Choroid plexus epithelial cell (primary cell): Measurements from ENCODE around the gene ZNF18.

Experiments used
- DNase-seq: peaks from one replicate; pipeline ENCODE4 v3.0.0-alpha.2; 2010; ENCODE audit warnings: low read depth
- H3K4me3 ChIP-seq: 2 replicates; pipeline ENCODE4 v1.5.1; 2011; ENCODE audit warnings: low read depth, mild to moderate bottlenecking, control low read depth, low read length, moderate library complexity
- TF ChIP-seq, protein P1 (sequence below): conservative IDR thresholded peaks from 2 replicates; pipeline ENCODE4 v1.5.1; 2011; ENCODE audit warnings: low read depth, mild to moderate bottlenecking, control low read depth, inconsistent platforms, low read length, moderate library complexity

ZNF18 gene

DNA sequence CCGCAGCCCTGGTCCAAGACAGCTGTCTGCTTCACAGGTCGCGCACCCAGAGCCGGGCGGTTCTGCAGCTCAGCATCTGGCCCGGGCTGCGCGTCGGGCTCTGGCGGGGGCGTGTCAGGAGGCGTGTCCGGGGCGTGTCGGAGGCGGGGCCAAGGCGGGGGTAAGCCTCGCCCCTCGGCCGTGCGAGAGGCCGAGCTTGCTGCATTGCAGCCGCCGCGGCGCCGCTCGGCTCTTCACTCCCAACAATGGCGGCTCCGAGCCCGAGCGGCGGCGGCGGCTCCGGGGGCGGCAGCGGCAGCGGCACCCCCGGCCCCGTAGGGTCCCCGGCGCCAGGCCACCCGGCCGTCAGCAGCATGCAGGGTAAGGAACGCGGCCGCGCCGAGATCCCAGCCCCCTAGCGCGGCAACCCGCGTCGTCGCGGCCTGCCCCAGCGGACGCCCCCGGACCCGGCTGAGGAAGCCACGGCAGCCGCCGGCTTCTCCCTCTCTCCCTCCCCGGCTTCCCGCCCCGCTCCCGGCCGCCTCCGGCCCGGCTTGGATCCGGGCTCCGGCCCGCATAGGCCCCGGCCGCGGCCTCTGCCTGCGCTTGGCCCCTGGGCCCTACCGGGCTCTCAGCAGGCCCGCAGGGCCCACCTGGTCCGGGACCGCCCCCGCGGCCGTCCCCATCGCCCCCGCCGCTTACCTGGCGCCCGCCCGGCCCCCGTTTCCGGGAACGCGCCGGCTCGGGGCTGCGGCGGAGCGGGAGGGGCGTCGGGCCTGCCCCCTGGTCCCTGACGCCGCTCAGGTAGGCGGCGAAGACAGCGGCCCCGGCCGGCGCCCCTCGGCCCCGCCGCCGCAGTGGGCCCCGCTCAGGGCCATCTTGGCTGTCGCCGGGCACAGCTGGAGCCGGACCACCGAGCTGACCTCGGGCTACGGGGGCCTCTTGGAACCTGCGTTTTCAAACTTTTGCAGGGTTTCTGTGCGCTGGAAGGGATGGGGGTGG, 23.7 kb upstream of the ZNF18 start, which contains the start of gene MAP2K4:
Gene MAP2K4 (plus strand): TSS at position 236 of the 981 bp plus-strand sequence. CDS start 10 bp downstream, at position 246.
- peak; percentile 94 for DNase-seq
- TF ChIP-seq, protein P1, sequence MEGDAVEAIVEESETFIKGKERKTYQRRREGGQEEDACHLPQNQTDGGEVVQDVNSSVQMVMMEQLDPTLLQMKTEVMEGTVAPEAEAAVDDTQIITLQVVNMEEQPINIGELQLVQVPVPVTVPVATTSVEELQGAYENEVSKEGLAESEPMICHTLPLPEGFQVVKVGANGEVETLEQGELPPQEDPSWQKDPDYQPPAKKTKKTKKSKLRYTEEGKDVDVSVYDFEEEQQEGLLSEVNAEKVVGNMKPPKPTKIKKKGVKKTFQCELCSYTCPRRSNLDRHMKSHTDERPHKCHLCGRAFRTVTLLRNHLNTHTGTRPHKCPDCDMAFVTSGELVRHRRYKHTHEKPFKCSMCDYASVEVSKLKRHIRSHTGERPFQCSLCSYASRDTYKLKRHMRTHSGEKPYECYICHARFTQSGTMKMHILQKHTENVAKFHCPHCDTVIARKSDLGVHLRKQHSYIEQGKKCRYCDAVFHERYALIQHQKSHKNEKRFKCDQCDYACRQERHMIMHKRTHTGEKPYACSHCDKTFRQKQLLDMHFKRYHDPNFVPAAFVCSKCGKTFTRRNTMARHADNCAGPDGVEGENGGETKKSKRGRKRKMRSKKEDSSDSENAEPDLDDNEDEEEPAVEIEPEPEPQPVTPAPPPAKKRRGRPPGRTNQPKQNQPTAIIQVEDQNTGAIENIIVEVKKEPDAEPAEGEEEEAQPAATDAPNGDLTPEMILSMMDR: no peak
- H3K4me3 ChIP-seq: peak within 1 kb of the TSS; percentile 69

DNA sequence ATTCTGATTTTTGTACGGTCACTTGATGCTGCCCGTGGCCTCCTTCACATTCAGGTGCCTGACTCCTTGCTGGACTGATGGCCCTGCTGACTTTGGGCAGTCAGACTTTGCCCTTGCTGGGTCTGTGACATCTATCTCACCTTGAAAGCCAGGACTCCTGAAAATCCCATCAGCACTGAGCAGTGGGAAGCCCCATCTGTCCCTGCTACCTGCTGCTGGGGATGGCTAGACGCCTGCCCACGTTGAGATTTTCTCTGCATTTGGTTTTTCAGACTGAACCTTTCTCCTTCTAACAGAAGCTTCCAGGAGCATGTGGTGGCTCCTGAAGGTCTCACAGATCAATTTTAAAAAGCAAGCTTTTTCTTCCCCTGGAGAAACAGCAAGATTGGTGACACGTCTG, 10.2 kb upstream of the ZNF18 start:
- H3K4me3 ChIP-seq: no peak overlapping the region
- no peak for DNase-seq
- TF ChIP-seq, protein P1: no peak

DNA sequence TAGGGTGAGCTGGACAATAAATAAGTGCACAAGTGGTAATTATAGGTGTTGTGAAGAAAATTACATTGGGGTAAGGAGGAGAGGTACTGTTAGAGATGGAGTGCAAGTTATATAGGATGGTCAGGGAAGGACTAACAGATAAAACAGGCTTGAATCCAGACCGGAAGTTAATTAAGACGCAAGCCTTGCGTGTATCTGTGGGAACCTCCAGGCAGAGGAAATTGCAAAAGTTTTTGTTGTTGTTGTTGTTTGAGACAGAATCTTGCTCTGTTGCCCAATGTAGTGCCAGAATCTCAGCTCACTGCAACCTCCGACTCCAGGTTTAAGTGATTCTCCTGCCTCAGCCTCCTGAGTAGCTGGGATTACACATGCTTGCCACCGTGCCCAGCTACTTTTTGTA, 2.4 kb upstream of the ZNF18 start:
- H3K4me3 ChIP-seq: no peak overlapping the region
- DNase-seq: no peak
- TF ChIP-seq, protein P1: no peak

DNA sequence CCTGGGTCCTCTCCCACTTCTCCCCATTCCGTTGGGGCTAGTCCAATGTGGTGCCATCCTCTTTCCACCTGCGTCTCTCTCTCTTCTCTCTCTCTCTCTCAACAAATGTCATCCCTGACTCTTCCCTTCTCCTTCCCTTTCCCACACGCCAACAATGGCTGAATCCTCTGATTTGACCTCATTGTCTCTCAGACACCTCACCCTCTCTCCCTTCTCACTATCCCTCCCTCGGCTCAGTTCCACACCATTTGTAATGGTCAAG, 628 bp upstream of the ZNF18 start:
- TF ChIP-seq, protein P1: no peak
- no peak for DNase-seq
- peak overlapping the region; percentile 95 for H3K4me3 ChIP-seq

DNA sequence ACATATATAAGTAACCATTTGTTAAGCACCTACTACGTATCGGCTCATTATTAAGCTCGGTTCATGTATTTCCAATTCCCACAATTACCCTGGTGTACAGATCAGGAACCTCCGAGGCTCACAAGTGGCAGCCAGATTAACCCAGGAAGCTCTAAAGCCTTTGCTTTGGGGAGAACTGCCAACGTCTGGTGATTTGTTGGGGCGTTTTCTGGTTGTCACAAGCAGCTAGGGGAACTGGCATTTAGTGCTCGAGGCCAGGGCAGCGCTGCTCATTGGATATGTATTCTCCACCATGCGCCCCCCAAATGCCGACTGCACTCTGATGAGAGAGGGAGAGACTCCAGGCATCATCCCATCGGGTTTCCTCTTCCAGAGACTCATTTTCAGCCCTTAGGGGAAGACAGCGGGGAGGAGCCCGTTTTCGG, 541 bp downstream of the ZNF18 start:
- peak; percentile 35 for DNase-seq

DNA sequence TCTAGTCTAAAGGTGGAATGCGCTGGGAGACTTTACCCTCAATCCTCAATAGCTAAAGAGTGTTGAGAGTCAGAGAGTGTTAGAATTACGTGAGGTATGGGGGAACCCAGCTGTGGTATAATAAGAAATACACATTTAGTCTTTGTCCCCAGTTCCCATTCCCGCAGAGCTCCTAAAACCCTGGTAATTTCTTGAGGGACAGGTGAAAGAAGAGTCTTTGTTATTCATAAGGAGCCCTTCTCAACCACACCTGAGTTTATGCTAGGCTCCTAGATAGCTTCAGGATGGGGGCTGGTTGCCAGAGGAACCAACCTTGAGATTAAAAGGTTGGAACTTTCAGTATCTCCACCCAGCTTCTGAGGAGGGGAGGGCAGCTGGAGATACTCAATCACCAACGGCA, 5.8 kb downstream of the ZNF18 start:
- TF ChIP-seq, protein P1: no peak
- H3K4me3 ChIP-seq: no peak overlapping the region
- no peak for DNase-seq

More for the DNA sequence above, 541 bp downstream of the ZNF18 start:
- TF ChIP-seq, protein P1: peak; percentile 9
- peak overlapping the region; percentile 95 for H3K4me3 ChIP-seq
